PC-3 (cell line): ENCODE measurements around the gene ITGA8.

ENCODE experiments used
- EZH2 ChIP-seq: fragments of 300-600 bp; sonication (generic); IDR thresholded peaks from one replicate; pipeline ENCODE4 v1.6.1; 2017; ENCODE audit warnings: antibody characterized with exemption, mild to moderate bottlenecking, low read length; ENCODE audit not compliant: unreplicated experiment
- TF ChIP-seq, protein P1 (sequence below): fragments of 300-600 bp; sonication (generic); conservative IDR thresholded peaks from 2 replicates; pipeline ENCODE4 v1.5.1; 2017; ENCODE audit warnings: antibody characterized with exemption, low read depth, mild to moderate bottlenecking, low read length

DNA sequence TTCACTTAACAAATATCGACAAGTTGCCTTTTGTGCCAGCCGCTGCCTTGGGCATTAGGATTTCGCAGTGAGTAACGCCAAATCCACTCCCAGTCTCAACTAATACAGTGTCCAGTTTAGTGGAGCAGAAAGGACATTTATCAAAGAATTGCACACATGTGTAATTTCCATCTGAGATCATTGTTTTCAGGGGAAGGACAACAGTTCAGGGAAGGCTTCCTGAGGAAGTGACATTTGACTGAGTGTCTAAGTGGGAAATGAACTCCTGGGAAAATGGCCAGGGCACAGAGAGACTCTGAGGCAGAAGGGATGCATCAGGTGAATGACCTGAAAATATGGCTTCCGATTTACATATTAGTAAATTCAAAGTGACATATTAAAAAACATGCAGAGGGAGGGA is 89.4 kb downstream of the ITGA8 start:
- TF ChIP-seq, protein P1, sequence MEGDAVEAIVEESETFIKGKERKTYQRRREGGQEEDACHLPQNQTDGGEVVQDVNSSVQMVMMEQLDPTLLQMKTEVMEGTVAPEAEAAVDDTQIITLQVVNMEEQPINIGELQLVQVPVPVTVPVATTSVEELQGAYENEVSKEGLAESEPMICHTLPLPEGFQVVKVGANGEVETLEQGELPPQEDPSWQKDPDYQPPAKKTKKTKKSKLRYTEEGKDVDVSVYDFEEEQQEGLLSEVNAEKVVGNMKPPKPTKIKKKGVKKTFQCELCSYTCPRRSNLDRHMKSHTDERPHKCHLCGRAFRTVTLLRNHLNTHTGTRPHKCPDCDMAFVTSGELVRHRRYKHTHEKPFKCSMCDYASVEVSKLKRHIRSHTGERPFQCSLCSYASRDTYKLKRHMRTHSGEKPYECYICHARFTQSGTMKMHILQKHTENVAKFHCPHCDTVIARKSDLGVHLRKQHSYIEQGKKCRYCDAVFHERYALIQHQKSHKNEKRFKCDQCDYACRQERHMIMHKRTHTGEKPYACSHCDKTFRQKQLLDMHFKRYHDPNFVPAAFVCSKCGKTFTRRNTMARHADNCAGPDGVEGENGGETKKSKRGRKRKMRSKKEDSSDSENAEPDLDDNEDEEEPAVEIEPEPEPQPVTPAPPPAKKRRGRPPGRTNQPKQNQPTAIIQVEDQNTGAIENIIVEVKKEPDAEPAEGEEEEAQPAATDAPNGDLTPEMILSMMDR = no peak
- TF ChIP-seq EZH2 = no peak
